GM21737 (cell line): ENCODE measurements around the gene SEPTIN10.
"Not testable (repeated sequence)": the region's sequence is repeated elsewhere in the genome, so short reads cannot be mapped to it uniquely, and the experiment has no call there.

Experiments
- ATAC-seq: cut with Tn5 transposase; IDR thresholded peaks from one replicate; pipeline ENCODE4 v1.9.1; 2021; ENCODE audit warnings: mild to moderate bottlenecking, moderate library complexity; ENCODE audit not compliant: unreplicated experiment

The SEPTIN10 gene

GRCh38 chr2:109607766-109608165, 6.0 kb downstream of the SEPTIN10 start:
- no peak for ATAC-seq

DNA sequence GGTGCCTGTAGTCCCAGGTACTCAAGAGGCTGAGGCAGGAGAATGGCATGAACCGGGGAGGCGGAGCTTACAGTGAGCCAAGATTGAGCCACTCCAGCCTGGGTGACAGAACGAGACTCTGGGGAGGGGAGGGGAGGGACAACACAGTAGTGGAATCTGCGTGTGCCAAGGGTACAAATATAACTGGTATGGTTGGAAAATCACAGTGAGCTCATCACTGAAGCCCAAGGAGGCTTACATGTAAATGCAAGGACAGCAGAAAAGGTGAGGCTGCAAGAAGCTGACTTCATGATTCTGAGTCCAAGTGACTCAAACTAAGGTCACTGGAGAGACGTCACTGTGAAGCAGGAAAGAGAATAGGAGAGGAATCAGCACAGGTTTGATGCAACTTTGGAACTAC, 9.2 kb downstream of the SEPTIN10 start:
- no peak for ATAC-seq

- no peak for ATAC-seq
These were observed 11.1 kb downstream of the SEPTIN10 start for GRCh38 chr2:109602617-109603188.

DNA sequence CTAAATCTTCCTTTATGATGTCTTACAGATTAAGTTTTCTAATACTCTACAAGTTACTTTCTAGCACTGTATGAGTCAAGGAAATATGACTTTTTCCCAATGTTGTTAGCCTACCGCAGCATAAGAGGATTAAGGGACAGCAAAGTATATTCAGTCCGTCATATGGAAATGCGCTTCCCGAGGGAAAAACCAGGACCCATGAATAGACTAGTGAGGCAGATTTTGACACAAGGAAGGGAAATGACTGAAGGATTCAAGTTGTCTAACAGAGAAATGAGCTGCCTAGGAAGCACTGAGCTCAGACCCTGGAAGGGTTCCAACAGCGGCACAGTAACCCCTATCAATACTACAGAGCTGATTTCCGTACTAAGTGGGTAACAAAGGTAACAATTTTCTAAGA, 12.0 kb downstream of the SEPTIN10 start:
- no peak for ATAC-seq

DNA sequence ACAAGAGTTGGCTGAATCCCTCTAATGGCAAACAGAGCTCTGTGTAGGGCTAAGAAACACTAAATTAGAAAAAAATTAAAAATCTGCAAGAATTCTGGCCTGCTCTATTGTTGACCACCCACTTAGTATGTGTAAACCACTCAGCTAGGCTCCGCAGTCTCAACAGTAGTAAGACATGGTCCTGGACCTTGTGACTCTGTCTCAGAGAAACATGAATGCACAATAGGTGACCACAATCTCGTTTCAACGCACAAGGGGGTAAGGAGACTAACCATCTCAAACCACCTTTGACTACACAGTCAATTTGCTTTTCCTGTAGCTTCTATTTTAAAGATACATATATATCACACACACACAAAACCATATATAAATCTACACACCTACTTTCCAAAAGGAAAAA, 16.5 kb downstream of the SEPTIN10 start:
- no peak for ATAC-seq

DNA sequence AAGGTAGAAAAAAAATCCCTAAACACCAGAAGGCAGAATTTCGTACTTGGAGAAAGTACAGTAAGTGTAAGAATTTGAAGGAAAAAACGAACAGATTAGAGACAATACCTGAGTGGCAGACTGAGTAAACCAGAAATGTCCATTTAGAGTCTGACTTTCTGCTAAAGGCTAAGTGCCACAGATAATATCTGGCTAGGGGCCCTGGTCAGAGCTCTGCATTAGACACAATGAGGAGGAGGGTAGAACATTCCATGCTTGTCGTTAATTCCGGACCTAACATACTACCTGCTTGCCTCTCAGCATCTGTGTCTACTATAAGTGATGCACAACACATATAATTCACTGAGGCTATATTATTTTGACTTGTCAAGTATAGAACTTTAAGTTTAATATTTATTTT, 18.1 kb downstream of the SEPTIN10 start:
- ATAC-seq: no peak

GRCh38 chr2:109594246-109594885, 19.4 kb downstream of the SEPTIN10 start:
- ATAC-seq: no peak

- ATAC-seq: no peak
These were observed 20.9 kb downstream of the SEPTIN10 start for GRCh38 chr2:109592905-109593304.

DNA sequence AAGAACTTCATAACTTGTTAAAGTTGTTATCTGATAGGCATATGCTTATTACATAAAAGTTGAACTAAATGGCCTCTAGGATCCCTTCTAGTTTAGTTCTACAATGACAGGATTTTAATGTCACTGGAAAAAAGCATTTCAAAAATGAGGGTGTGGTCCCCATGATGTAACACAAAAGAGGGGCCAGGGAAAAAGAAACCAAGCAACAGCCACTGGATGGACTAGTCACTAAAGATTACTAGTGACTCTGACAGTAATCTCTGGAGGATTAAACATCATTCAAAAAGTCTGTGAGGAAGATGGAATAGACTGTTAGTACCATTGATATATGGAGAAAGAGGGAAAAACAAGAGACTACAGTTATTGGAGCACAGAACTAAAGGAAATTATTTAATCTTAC, 22.6 kb downstream of the SEPTIN10 start:
- no peak for ATAC-seq

DNA sequence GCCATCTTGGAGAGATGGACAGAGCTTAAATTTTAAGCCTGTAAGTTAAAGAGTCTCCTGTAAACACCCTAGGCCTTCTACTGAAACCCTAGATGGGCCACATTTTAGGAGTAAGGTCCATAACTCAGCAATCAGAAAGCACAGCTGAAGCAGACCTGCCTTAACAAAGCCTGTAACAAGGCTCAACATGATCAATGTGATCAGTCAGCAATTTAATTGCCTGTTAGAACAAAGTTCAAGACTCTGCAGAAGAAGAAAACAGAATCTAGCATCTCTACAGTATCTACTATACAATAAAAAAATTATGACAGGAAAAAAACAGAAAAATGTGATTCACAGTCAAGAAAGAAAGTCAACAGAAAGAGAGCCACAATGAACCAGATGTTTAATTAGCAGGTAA, 27.1 kb downstream of the SEPTIN10 start:
- ATAC-seq: no peak

DNA sequence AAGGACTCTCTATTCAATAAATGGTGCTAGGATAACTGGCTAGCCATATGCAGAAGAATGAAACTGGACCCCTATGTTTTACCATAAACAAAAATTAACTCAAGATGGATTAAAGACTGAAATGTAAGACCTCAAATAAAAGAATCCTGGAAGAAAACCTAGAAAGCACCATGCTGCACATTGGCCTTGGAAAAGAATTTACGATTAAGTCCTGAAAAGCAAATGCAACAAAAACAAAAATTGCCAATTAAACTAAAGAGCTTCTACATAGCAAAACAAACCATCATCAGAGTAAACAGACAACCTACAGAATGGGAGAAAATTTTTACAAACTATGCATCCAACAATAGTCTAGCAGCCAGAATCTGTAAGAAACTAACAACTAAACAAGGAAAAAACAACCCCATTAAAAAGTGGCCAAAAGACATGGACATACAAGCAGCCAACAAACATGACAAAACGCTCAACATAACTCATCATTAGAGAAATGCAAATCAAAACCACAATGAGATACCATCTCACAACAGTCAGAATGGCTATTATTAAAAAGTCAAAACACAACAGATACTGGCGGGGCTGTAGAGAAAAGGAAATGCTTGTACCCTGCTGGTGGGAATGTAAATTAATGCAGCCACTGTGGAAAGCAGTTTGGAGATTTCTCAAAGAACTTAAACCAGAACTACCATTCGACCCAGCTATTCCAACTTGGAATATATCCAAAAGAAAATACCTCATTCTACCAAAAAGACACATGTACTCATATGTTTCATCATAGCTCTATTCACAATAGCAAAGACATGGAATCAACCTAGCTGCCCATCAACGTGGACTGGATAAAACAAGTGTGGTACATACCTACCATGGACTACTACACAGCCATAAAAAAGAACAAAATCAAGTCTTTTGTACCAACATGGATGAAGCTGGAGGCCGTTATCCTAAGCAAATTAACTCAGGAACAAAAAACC, 30.6 kb downstream of the SEPTIN10 start:
- no peak for ATAC-seq

DNA sequence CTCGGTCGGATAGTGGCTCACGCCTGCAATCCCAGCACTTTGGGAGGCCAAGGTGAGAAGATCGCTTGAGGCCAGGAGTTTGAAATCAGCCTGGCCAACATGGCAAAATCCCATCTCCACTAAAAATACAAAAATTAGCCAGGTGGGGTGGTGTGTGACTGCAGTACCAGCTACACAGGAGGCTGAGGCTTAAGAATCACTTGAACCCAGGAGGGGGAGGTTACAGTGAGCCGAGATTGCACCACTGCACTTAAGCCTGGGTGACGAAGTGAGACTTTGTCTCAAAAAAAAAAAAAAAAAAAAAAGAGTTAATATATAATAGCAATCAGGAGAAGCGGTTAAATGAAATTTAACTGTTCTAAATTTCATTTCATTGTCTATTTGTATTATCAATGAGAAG, 36.1 kb downstream of the SEPTIN10 start:
- ATAC-seq: not testable (repeated sequence)

- no peak for ATAC-seq
These were observed 38.4 kb downstream of the SEPTIN10 start for GRCh38 chr2:109575373-109575772.

GRCh38 chr2:109563980-109564550, 49.7 kb downstream of the SEPTIN10 start:
- ATAC-seq: no peak

DNA sequence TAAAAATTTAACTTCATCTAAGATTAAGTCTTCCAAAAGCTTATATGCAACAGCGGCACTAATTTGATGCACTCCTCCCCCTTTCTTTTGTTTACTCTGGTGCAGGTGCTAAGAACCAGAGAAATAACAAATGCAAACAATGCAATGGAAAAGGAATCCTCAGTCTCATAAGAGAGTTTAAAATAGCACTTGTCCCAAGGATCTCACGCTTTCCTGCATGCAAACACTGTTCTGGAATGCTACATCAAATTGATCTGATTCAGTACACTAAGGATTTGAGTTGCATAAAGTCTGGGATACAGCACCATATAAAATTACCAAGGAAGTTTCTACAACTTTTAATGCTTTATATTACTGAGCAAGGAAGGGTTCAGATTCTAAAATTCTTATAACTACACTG, 50.5 kb downstream of the SEPTIN10 start:
- no peak for ATAC-seq

DNA sequence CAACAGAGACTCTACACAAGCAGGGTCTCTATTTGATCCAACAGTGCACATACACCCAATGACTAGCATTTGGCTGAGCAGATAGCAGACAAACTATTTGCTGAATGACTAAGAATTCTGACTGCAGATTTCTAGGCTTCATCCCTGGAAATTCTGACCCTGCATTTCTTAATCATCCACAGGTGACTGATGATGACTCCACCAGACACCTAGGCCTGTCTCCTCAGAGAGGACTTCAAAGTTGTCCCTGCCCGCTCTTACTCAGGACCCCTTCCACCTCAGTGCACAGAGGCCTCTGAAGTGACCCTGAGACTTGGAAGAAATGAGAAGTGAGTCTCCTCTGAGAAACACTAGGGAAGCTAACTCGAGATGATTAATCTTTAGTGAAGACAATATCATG, 51.3 kb downstream of the SEPTIN10 start:
- ATAC-seq: no peak

- ATAC-seq: no peak
These were observed 53.5 kb downstream of the SEPTIN10 start for GRCh38 chr2:109560265-109560664.

DNA sequence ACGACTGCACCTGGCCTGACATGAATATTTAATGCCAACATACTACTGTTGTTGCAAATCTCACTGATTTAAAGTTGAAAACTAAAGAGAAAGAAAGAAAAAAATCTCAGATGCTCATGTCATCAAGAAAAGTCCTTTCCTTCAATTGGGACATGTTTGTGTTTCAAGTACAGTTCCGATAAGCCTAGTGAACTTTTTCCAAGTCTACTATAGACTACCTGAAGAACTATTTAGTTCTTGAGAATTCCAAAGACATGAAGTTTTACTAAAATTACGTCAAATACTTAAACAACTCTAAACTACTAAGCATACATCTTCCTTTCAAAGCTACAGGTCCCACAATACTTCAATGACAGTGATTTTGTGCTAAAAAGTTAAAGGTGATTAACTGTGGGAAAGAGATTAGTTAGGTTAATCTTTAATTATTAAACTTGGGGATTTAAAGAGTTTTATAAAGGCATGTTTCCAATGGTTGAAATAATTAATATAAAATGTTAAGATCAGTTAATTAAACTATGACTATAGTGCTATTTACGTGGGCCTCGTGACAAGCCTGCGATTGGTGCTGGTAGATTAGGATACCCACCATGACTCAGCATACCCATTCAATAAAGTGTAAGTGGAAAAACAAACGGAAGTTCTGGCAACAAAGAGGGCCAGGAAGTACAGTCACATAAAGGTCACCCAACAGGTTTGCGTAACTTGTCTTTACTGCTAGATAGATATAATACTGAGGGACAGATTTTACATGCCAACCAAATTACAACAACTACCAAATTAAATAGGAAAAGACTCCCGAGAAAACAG, 55.5 kb downstream of the SEPTIN10 start:
- ATAC-seq: no peak

DNA sequence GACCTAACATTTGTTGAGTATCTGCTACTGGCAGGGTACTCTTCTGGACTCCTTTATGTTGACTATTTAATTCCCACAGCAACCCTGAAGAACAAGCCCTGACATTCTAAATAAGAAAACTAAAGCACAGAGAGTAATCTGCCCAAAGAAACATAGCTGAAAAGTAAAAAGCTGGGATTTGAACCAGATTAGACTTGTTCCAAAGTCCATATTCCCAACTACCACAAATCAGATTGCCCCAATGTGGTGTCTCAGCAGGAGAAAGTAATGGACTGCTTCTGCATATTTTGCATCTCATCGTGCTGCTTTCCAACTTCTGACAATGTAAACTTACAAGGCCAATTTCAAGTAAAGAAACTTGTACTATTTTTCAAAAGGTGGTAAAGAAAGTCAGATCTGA, 56.5 kb downstream of the SEPTIN10 start:
- ATAC-seq: no peak

DNA sequence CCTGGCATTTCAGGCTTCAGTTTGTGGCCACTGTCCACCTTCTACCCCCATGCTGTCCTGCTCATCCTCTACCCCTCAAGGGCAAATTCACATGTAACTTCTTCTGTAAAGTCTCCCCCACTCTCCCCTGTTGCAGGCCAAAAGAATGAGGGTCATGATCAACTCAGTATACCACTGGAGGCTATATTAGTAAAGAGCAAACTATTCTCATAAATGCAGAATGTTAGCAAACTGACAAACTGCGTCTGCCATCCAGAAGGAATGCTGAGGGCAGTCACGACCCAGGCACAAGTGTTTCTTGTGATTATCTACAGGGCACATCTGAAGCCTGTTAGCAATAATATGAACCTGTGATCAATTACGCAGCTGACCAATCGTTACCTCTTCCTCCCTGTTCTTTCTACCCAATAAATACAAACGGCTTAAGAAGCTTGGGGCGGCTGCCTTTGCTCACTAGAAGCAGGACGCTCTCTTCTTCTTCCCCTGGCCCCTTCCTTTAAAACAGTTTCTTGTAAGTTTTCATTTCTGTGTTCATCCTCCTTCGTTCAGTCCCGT, 58.3 kb downstream of the SEPTIN10 start:
- ATAC-seq: no peak
